ENCODE measurements around the gene NGEF.
"Not testable (repeated sequence)": the region's sequence is repeated elsewhere in the genome, so short reads cannot be mapped to it uniquely, and the experiment has no call there.

DNA sequence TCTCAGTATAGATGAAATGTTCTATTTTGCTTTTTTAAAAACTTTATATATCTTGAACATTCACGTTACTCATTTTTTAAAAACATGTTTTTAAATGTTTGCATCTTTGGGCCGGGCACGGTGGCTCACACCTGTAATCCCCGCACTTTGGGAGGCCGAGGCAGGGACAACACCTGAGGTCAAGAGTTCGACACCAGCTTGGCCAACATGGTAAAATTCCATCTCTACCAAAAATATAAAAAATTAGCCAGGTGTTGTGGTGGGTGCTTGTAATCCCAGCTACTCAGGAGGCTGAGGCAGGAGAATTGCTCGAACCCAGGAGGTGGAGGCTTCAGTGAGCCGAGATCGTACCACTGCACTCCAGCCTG lies 105.4 kb downstream of the NGEF start:
- TF ChIP-seq POLR2A (IDR thresholded peaks at IDR 0.05; ENCODE audit: low read length); GATA1 (IDR thresholded peaks at IDR 0.05; ENCODE audit: low read depth, low read length): not testable (repeated sequence)

All from erythroblast (primary cell).